Ovary (tissue), 3 donors: ENCODE measurements around the gene CETN1.

Experiments used
- CTCF ChIP-seq, 3 donors: fragments of 450-650 bp in 2 of 3; fragments of 200-600 bp in 1 of 3; IDR thresholded peaks; one replicate each; pipeline versions ENCODE4 v1.5.1 to v1.8.0; 2016 to 2022; ENCODE audit warnings: antibody characterized with exemption in 3 of 3, mild to moderate bottlenecking in 1 of 3
- EP300 ChIP-seq: sonication (generic); formaldehyde crosslinking; IDR thresholded peaks from one replicate; pipeline ENCODE4 v1.6.1; 2017; ENCODE audit warnings: antibody characterized with exemption
- POLR2A ChIP-seq: fragments of 450-650 bp; IDR thresholded peaks from one replicate; pipeline ENCODE4 v1.6.1; 2017; ENCODE audit warnings: antibody characterized with exemption, mild to moderate bottlenecking, moderate library complexity
- donor health status: DM: no; HTN: no; CAD: no.

- TF ChIP-seq CTCF (IDR thresholded peaks at IDR 0.05) (no peak), EP300 (no peak), POLR2A (no peak)
Observed at GRCh38 chr18:595571-595970, 15.4 kb downstream of the CETN1 start.
